Measurements from ENCODE around the gene KBTBD13.

KBTBD13 gene

GRCh38 chr15:65052956-65053355 lies 23.6 kb upstream of the KBTBD13 start:
- no peak for DNase-seq

GRCh38 chr15:65054333-65055200 lies 22.0 kb upstream of the KBTBD13 start:
- DNase-seq: peak; percentile 76

GRCh38 chr15:65055201-65055870 lies 21.2 kb upstream of the KBTBD13 start:
- DNase-seq: no peak

GRCh38 chr15:65056106-65056505 lies 20.4 kb upstream of the KBTBD13 start:
- DNase-seq: no peak

- no peak for DNase-seq
Observed at GRCh38 chr15:65056868-65057548, 19.5 kb upstream of the KBTBD13 start.

GRCh38 chr15:65057549-65057940 lies 19.0 kb upstream of the KBTBD13 start:
- DNase-seq: no peak

- no peak for DNase-seq
Observed at GRCh38 chr15:65058394-65059368, 17.9 kb upstream of the KBTBD13 start.

GRCh38 chr15:65059369-65059750 lies 17.2 kb upstream of the KBTBD13 start:
- no peak for DNase-seq

- DNase-seq: no peak
Observed at GRCh38 chr15:65059931-65060596, 16.5 kb upstream of the KBTBD13 start.

GRCh38 chr15:65060641-65061397 lies 15.7 kb upstream of the KBTBD13 start:
- DNase-seq: no peak

- DNase-seq: no peak
Observed at GRCh38 chr15:65062061-65062460, 14.5 kb upstream of the KBTBD13 start.

- no peak for DNase-seq
Observed at GRCh38 chr15:65062726-65063125, 13.8 kb upstream of the KBTBD13 start.

- DNase-seq: no peak
Observed at GRCh38 chr15:65066001-65066634, 10.4 kb upstream of the KBTBD13 start.

GRCh38 chr15:65066635-65067316 lies 9.8 kb upstream of the KBTBD13 start:
- DNase-seq: no peak

GRCh38 chr15:65067317-65067644 lies 9.3 kb upstream of the KBTBD13 start:
- no peak for DNase-seq

- no peak for DNase-seq
Observed at GRCh38 chr15:65067645-65068402, 8.7 kb upstream of the KBTBD13 start, which contains the start of gene RASL12. Gene RASL12, minus strand, starts transcription at chr15:65067991. Its CDS starts 156 bp downstream, at chr15:65067835.

GRCh38 chr15:65068403-65068788 lies 8.2 kb upstream of the KBTBD13 start:
- no peak for DNase-seq

GRCh38 chr15:65069179-65069578 lies 7.4 kb upstream of the KBTBD13 start:
- DNase-seq: no peak
